Activated T-helper 2 cell treated with anti-CD3 and anti-CD28 coated beads, Interferon-gamma antibody, Interleukin-2, Interleukin-4, amounts not matched to agents 10 μg/mL and 5 μg/mL and 100 μg/mL, durations not matched to agents 14 hours and 24 hours and 36 hours (primary cell): ENCODE results near the gene CDH2. TPM values are rescaled to one million over a fixed set of nuclear protein-coding genes. Genes with fewer than 3 reads are reported as not detected.

ENCODE experiments used
- DNase-seq: peaks from one replicate; pipeline ENCODE4 v3.0.0; 2021; ENCODE audit warnings: low spot score
- H3K27ac Mint-ChIP-seq: one replicate; pipeline ENCODE4 v1.8.0; 2021; ENCODE audit warnings: mixed read lengths
- H3K27me3 Mint-ChIP-seq: one replicate; pipeline ENCODE4 v1.8.0; 2021; ENCODE audit warnings: low read depth, mixed read lengths
- H3K36me3 Mint-ChIP-seq: one replicate; pipeline ENCODE4 v1.8.0; 2021; ENCODE audit warnings: low read depth, mixed read lengths
- H3K4me1 Mint-ChIP-seq: one replicate; pipeline ENCODE4 v1.8.0; 2021; ENCODE audit warnings: low read depth, mixed read lengths
- H3K4me3 Mint-ChIP-seq: one replicate; pipeline ENCODE4 v1.8.0; 2021; ENCODE audit warnings: low read depth, mild to moderate bottlenecking, moderate library complexity, mixed read lengths
- H3K9me3 Mint-ChIP-seq: one replicate; pipeline ENCODE4 v1.8.0; 2021; ENCODE audit warnings: mixed read lengths
- intact Hi-C: fragments of 100-400 bp; cut with micrococcal nuclease; formaldehyde crosslinking; loops from one replicate; pipeline ENCODE4 v1.15.1; 2023
- total RNA-seq: library from RNA; stranded (reverse); gene quantifications from 2 replicates; pipeline ENCODE4 v1.2.3, GENCODE V29; 2022

Gene CDH2
- total RNA-seq, 1 donor from 2014 or later: not detected

- intact Hi-C loops: no loop called here
- H3K4me3 Mint-ChIP-seq: no peak overlapping the region
- H3K27me3 Mint-ChIP-seq: no peaks in the 10 kb centered on the region
- H3K27ac Mint-ChIP-seq: no peak overlapping the region
- H3K4me1 Mint-ChIP-seq: no peaks in the 10 kb centered on the region
- H3K9me3 Mint-ChIP-seq: peaks cover 34% of the 10 kb centered on the region
- DNase-seq: no peak
- H3K36me3 Mint-ChIP-seq: no peaks in the 10 kb centered on the region
These were observed 207.7 kb downstream of the CDH2 start for GRCh38 chr18:27969206-27969605.

GRCh38 chr18:27967913-27968824, 208.8 kb downstream of the CDH2 start:
- intact Hi-C loops: no loop called here
- Mint-ChIP-seq H3K9me3 (peaks cover 38% of the 10 kb centered on the region), H3K27me3 (no peaks in the 10 kb centered on the region), H3K4me3 (no peak overlapping the region), H3K27ac (no peak overlapping the region), H3K36me3 (no peaks in the 10 kb centered on the region), H3K4me1 (no peaks in the 10 kb centered on the region)
- no peak for DNase-seq

GRCh38 chr18:27966881-27967280, 210.0 kb downstream of the CDH2 start:
- intact Hi-C loops: no loop called here
- Mint-ChIP-seq H3K27me3 (no peaks in the 10 kb centered on the region), H3K4me3 (no peak overlapping the region)

GRCh38 chr18:27964811-27965210, 212.1 kb downstream of the CDH2 start:
- H3K27me3 Mint-ChIP-seq: no peaks in the 10 kb centered on the region
- intact Hi-C loops: no loop called here
- H3K27ac Mint-ChIP-seq: no peak overlapping the region
- H3K9me3 Mint-ChIP-seq: peaks cover 47% of the 10 kb centered on the region
- DNase-seq: no peak
- H3K36me3 Mint-ChIP-seq: no peaks in the 10 kb centered on the region
- no peaks in the 10 kb centered on the region for H3K4me1 Mint-ChIP-seq
- H3K4me3 Mint-ChIP-seq: no peak overlapping the region

More at GRCh38 chr18:27966881-27967280, 210.0 kb downstream of the CDH2 start:
- Mint-ChIP-seq H3K9me3 (peaks cover 30% of the 10 kb centered on the region), H3K36me3 (no peaks in the 10 kb centered on the region), H3K4me1 (no peaks in the 10 kb centered on the region), H3K27ac (no peak overlapping the region)
- no peak for DNase-seq

DNA sequence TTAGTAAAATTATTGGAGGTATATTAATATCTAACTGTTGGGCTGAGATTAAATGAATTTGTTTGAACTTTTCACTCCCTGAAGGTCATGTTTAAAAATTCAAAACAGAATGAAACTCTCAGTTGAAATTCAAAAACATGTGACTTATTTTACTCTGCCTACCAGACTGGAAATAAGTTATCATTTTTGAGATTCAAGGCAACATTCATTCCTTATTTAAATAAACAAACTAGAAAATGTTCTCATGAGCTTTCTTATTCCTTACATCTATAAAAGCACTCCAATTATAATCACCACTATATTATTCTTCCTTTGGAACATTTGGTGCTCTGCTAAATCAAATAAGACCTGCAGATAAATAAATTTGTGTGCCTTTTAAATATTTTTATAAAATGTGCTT, 217.8 kb downstream of the CDH2 start:
- H3K4me3 Mint-ChIP-seq: no peak overlapping the region
- H3K27me3 Mint-ChIP-seq: no peaks in the 10 kb centered on the region
- peaks cover 35% of the 10 kb centered on the region for H3K9me3 Mint-ChIP-seq
- no peaks in the 10 kb centered on the region for H3K36me3 Mint-ChIP-seq
- H3K4me1 Mint-ChIP-seq: no peaks in the 10 kb centered on the region
- no peak overlapping the region for H3K27ac Mint-ChIP-seq
- DNase-seq: no peak
- intact Hi-C loops: no loop called here

DNA sequence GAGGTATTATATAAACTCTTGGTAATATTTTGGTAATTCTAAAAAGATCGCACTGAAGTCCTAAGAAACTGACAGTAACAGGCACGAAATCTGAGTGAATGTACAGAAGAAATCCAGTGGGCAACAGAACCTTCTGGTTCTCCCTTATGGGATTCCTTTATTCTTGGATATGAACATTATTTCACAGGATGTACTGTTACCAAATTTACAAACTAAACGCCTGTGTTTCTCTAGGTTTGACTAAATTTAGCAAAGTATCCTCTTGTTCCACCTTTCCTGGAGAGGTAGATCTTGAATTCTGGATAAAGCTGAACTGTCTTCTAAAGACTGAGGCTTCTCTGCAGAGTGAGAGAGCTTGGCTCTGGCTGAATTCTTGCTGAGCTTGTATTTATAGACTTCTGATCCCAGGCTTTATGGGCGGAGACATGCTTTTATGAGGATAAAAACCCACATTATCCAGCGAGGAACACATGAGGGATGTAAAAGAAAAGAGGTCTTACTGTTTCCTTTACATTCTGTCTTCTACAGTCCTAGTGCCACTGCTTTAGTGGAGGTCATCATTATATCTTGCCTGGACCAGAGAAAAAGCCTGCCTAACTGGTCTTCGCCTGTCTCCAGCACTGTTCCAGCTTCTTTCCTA, 220.8 kb downstream of the CDH2 start:
- no peak overlapping the region for H3K27ac Mint-ChIP-seq

GRCh38 chr18:27954226-27954625, 222.7 kb downstream of the CDH2 start:
- no peaks in the 10 kb centered on the region for H3K36me3 Mint-ChIP-seq
- no peak overlapping the region for H3K4me3 Mint-ChIP-seq
- H3K4me1 Mint-ChIP-seq: no peaks in the 10 kb centered on the region
- intact Hi-C loops: no loop called here
- DNase-seq: no peak
- H3K27me3 Mint-ChIP-seq: no peaks in the 10 kb centered on the region
- no peak overlapping the region for H3K27ac Mint-ChIP-seq
- H3K9me3 Mint-ChIP-seq: peaks cover 17% of the 10 kb centered on the region

More for the DNA sequence above, 220.8 kb downstream of the CDH2 start:
- intact Hi-C loops: no loop called here
- Mint-ChIP-seq H3K9me3 (peaks cover 31% of the 10 kb centered on the region), H3K4me1 (no peaks in the 10 kb centered on the region), H3K27me3 (no peaks in the 10 kb centered on the region), H3K36me3 (no peaks in the 10 kb centered on the region), H3K4me3 (no peak overlapping the region)
- DNase-seq: no peak

- intact Hi-C loops: no loop called here
- H3K27ac Mint-ChIP-seq: no peak overlapping the region
- peaks cover 17% of the 10 kb centered on the region for H3K9me3 Mint-ChIP-seq
- no peak for DNase-seq
- no peak overlapping the region for H3K4me3 Mint-ChIP-seq
- no peaks in the 10 kb centered on the region for H3K27me3 Mint-ChIP-seq
- no peaks in the 10 kb centered on the region for H3K4me1 Mint-ChIP-seq
- no peaks in the 10 kb centered on the region for H3K36me3 Mint-ChIP-seq
These were observed 224.2 kb downstream of the CDH2 start for GRCh38 chr18:27952741-27953140.

- peaks cover 11% of the 10 kb centered on the region for H3K9me3 Mint-ChIP-seq
- no peaks in the 10 kb centered on the region for H3K27me3 Mint-ChIP-seq
- no peak overlapping the region for H3K27ac Mint-ChIP-seq
- intact Hi-C loops: no loop called here
- H3K4me1 Mint-ChIP-seq: no peaks in the 10 kb centered on the region
- H3K36me3 Mint-ChIP-seq: no peaks in the 10 kb centered on the region
- DNase-seq: no peak
- no peak overlapping the region for H3K4me3 Mint-ChIP-seq
These were observed 226.2 kb downstream of the CDH2 start for GRCh38 chr18:27950648-27951228.

GRCh38 chr18:27948986-27949385, 227.9 kb downstream of the CDH2 start:
- H3K27ac Mint-ChIP-seq: no peak overlapping the region
- intact Hi-C loops: no loop called here
- no peak for DNase-seq
- peaks cover 8% of the 10 kb centered on the region for H3K9me3 Mint-ChIP-seq
- no peaks in the 10 kb centered on the region for H3K36me3 Mint-ChIP-seq
- H3K4me3 Mint-ChIP-seq: no peak overlapping the region
- H3K27me3 Mint-ChIP-seq: no peaks in the 10 kb centered on the region
- H3K4me1 Mint-ChIP-seq: no peaks in the 10 kb centered on the region

DNA sequence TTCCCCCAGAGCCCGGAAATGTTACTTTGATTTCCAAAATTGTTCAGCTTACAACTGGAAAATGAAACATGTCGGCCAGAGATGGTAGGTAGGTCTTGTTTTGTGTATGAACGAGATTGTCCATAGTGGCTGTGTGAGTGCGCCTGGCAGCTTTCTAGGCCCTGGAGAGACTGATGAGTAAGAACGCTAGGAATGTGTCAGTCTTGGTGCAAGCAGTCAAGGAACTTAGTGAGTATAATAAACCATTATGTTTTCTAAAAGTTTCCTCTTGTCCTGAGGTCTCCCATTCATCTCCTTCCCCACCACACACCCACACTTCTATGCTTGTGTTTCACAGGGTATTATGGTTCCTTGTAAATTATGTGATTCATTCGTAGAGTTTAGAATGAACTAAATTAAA, 234.2 kb downstream of the CDH2 start:
- no peak overlapping the region for H3K4me3 Mint-ChIP-seq
- H3K27me3 Mint-ChIP-seq: no peaks in the 10 kb centered on the region
- H3K36me3 Mint-ChIP-seq: no peaks in the 10 kb centered on the region
- intact Hi-C loops: no loop called here
- H3K27ac Mint-ChIP-seq: no peak overlapping the region
- peaks cover 15% of the 10 kb centered on the region for H3K9me3 Mint-ChIP-seq
- no peak for DNase-seq
- no peaks in the 10 kb centered on the region for H3K4me1 Mint-ChIP-seq

DNA sequence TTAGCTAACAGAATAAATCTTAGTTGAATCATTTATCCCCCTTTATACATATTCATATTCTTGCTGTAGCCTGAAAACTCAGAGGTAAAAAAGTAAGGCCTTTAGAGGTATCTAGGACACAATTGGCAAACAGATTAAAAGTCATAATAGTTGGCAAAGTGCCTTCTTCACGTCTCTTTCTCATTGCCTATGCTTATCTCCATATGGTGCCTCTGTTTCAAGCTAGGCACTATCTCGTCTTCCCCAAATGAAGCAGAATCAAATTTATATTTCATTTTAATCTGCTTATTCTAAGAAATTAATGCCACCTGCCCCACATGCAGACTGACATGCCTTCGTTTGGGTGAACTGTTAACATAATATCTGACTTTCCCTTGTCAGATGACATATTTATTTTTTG, 245.4 kb downstream of the CDH2 start:
- H3K36me3 Mint-ChIP-seq: no peaks in the 10 kb centered on the region
- DNase-seq: no peak
- intact Hi-C loops: no loop called here

DNA sequence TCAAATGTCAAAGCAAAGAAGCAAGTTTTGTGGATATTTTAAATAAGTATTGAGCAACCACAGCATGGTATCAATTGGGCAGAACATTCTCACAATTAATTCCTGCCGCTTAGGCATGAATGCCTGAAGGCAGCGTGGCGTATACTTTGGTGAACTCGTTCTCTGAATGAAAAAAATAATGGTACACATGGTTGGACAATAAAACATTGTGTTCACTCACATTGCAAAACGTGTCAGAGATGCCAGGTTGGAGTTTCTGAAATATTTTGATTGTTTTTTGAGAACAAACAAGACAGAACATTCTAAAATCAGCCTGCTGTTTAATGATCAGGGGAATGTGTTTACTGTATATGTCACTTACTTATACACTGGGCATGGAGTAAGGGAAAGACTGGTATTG, 254.2 kb downstream of the CDH2 start:
- no peaks in the 10 kb centered on the region for H3K4me1 Mint-ChIP-seq
- peaks cover 19% of the 10 kb centered on the region for H3K9me3 Mint-ChIP-seq
- no peaks in the 10 kb centered on the region for H3K36me3 Mint-ChIP-seq
- no peak overlapping the region for H3K4me3 Mint-ChIP-seq
- no peak overlapping the region for H3K27ac Mint-ChIP-seq
- intact Hi-C loops: no loop called here
- H3K27me3 Mint-ChIP-seq: no peaks in the 10 kb centered on the region
- DNase-seq: no peak

More for the DNA sequence above, 245.4 kb downstream of the CDH2 start:
- Mint-ChIP-seq H3K4me1 (no peaks in the 10 kb centered on the region), H3K27ac (no peak overlapping the region), H3K27me3 (no peaks in the 10 kb centered on the region), H3K9me3 (peaks cover 37% of the 10 kb centered on the region), H3K4me3 (no peak overlapping the region)
